ENCODE data around the gene BSN.

BSN gene

GRCh38 chr3:49648354-49649019 is 94.2 kb downstream of the BSN start:
- TF ChIP-seq CREB1 (IDR thresholded peaks at IDR 0.05; ENCODE audit: low read depth) = no peak
- no peak for TF ChIP-seq NFIC (IDR thresholded peaks at IDR 0.05)
- no peak for TF ChIP-seq ZBTB7A (IDR thresholded peaks at IDR 0.05; ENCODE audit: low read depth)
- TF ChIP-seq TCF12 (IDR thresholded peaks at IDR 0.05; ENCODE audit: low read depth) = no peak

- TF ChIP-seq MAX (IDR thresholded peaks at IDR 0.05) = no peak
- TF ChIP-seq EP300 (IDR thresholded peaks at IDR 0.05; ENCODE audit: borderline replicate concordance) = no peak
- no peak for TF ChIP-seq NFIC (IDR thresholded peaks at IDR 0.05)
- TF ChIP-seq RAD21 (IDR thresholded peaks at IDR 0.05; ENCODE audit: low read depth) = no peak
- TF ChIP-seq EGR1 (IDR thresholded peaks at IDR 0.05) = no peak
- TF ChIP-seq TCF12 (IDR thresholded peaks at IDR 0.05; ENCODE audit: low read depth) = no peak
- no peak for TF ChIP-seq TAF1 (IDR thresholded peaks at IDR 0.05; ENCODE audit: low read depth)
- no peak for TF ChIP-seq CREB1 (IDR thresholded peaks at IDR 0.05; ENCODE audit: low read depth)
- TF ChIP-seq USF1 (IDR thresholded peaks at IDR 0.05) = no peak
- no peak for TF ChIP-seq ZBTB7A (IDR thresholded peaks at IDR 0.05; ENCODE audit: low read depth)
- no peak for TF ChIP-seq REST (IDR thresholded peaks at IDR 0.05; ENCODE audit: low read depth)
- no peak for TF ChIP-seq YY1 (IDR thresholded peaks at IDR 0.05; ENCODE audit: low read depth)
- TF ChIP-seq FOXM1 (IDR thresholded peaks at IDR 0.05; ENCODE audit: borderline replicate concordance, low read depth) = no peak
- TF ChIP-seq CEBPB (IDR thresholded peaks at IDR 0.05) = no peak
- no peak for TF ChIP-seq TEAD4 (IDR thresholded peaks at IDR 0.05)
These were observed 95.3 kb downstream of the BSN start for GRCh38 chr3:49649576-49649975.

GRCh38 chr3:49650177-49650576 is 95.9 kb downstream of the BSN start:
- no peak for TF ChIP-seq REST (IDR thresholded peaks at IDR 0.05; ENCODE audit: low read depth)

GRCh38 chr3:49650637-49651036 is 96.4 kb downstream of the BSN start:
- TF ChIP-seq MAX (IDR thresholded peaks at IDR 0.05) (no peak), TEAD4 (IDR thresholded peaks at IDR 0.05) (no peak), RAD21 (IDR thresholded peaks at IDR 0.05; ENCODE audit: low read depth) (no peak), TAF1 (IDR thresholded peaks at IDR 0.05; ENCODE audit: low read depth) (no peak), TCF12 (IDR thresholded peaks at IDR 0.05; ENCODE audit: low read depth) (no peak), NFIC (IDR thresholded peaks at IDR 0.05) (no peak), EGR1 (IDR thresholded peaks at IDR 0.05) (no peak), EP300 (IDR thresholded peaks at IDR 0.05; ENCODE audit: borderline replicate concordance) (no peak), CREB1 (IDR thresholded peaks at IDR 0.05; ENCODE audit: low read depth) (no peak), YY1 (IDR thresholded peaks at IDR 0.05; ENCODE audit: low read depth) (no peak)

GRCh38 chr3:49652218-49652902 is 98.1 kb downstream of the BSN start:
- TF ChIP-seq TEAD4 (IDR thresholded peaks at IDR 0.05) = no peak
- no peak for TF ChIP-seq RAD21 (IDR thresholded peaks at IDR 0.05; ENCODE audit: low read depth)
- no peak for TF ChIP-seq EGR1 (IDR thresholded peaks at IDR 0.05)
- no peak for TF ChIP-seq FOXM1 (IDR thresholded peaks at IDR 0.05; ENCODE audit: borderline replicate concordance, low read depth)
- TF ChIP-seq EP300 (IDR thresholded peaks at IDR 0.05; ENCODE audit: borderline replicate concordance) = no peak
- TF ChIP-seq TCF12 (IDR thresholded peaks at IDR 0.05; ENCODE audit: low read depth) = no peak
- no peak for TF ChIP-seq TAF1 (IDR thresholded peaks at IDR 0.05; ENCODE audit: low read depth)
- no peak for TF ChIP-seq NFIC (IDR thresholded peaks at IDR 0.05)

GRCh38 chr3:49652903-49653415 is 98.7 kb downstream of the BSN start:
- TF ChIP-seq TEAD4 (IDR thresholded peaks at IDR 0.05) (no peak), ZBTB7A (IDR thresholded peaks at IDR 0.05; ENCODE audit: low read depth) (no peak), YY1 (IDR thresholded peaks at IDR 0.05; ENCODE audit: low read depth) (no peak), RAD21 (IDR thresholded peaks at IDR 0.05; ENCODE audit: low read depth) (no peak)
